GM12874 (cell line): ENCODE data around the gene IZUMO1R.

Source experiments
- CTCF ChIP-seq: IDR thresholded peaks from 2 replicates; pipeline ENCODE4 v1.5.1; 2011; ENCODE audit warnings: low read depth, mild to moderate bottlenecking, control low read depth, low read length, moderate library complexity; ENCODE audit not compliant: insufficient read depth

Gene IZUMO1R

GRCh38 chr11:94309757-94310156, 5.4 kb downstream of the IZUMO1R start:
- TF ChIP-seq CTCF, result no peak

- TF ChIP-seq CTCF, result no peak
These were observed 6.0 kb downstream of the IZUMO1R start for GRCh38 chr11:94310191-94310875.

GRCh38 chr11:94312339-94312738, 8.0 kb downstream of the IZUMO1R start:
- TF ChIP-seq CTCF, result no peak

- no peak for TF ChIP-seq CTCF
These were observed 9.7 kb downstream of the IZUMO1R start for GRCh38 chr11:94314064-94314463.

- TF ChIP-seq CTCF, result no peak
These were observed 11.3 kb downstream of the IZUMO1R start for GRCh38 chr11:94315664-94316063.

- TF ChIP-seq CTCF, result no peak
These were observed 18.1 kb downstream of the IZUMO1R start for GRCh38 chr11:94322501-94322900.

- peak; percentile 86 for TF ChIP-seq CTCF
These were observed 21.3 kb downstream of the IZUMO1R start for GRCh38 chr11:94325681-94326080.
